CD14-positive monocyte (primary cell): ENCODE data around the gene DEF6. TPM values are rescaled to one million over a fixed set of nuclear protein-coding genes. Genes with fewer than 3 reads are reported as not detected.

ENCODE experiments used
- DNase-seq, 3 donors: peaks; one replicate each; pipeline ENCODE4 v3.0.0-alpha.2; 2011 to 2022
- H2AFZ ChIP-seq: 2 replicates; pipeline ENCODE4 v1.6.0; 2012; ENCODE audit warnings: mild to moderate bottlenecking, low read depth, low read length, inconsistent platforms; ENCODE audit not compliant: insufficient read depth, poor library complexity, severe bottlenecking
- H3K27ac ChIP-seq, 2 donors: 1 replicate in 1 of 2; 2 replicates in 1 of 2; pipeline ENCODE4 v1.5.1; 2012 to 2013; ENCODE audit warnings: low read length in 2 of 2, control low read depth in 1 of 2, inconsistent platforms in 1 of 2, low read depth in 1 of 2, mild to moderate bottlenecking in 1 of 2
- H3K27me3 ChIP-seq, 2 donors: one replicate each; pipeline versions ENCODE4 v1.6.0 to v1.6.1; 2011 to 2013; ENCODE audit warnings: low read length in 2 of 2; ENCODE audit not compliant: control insufficient read depth in 2 of 2, insufficient read depth in 2 of 2
- H3K36me3 ChIP-seq, 2 donors: replicated peaks in 1 of 2; 1 replicate in 1 of 2; 2 replicates in 1 of 2; pipeline versions ENCODE4 v1.5.1 to v1.6.1; 2012 to 2013; ENCODE audit warnings: low read length in 2 of 2, control low read depth in 1 of 2, inconsistent platforms in 1 of 2, mild to moderate bottlenecking in 1 of 2; ENCODE audit not compliant: insufficient read depth in 2 of 2, control insufficient read depth in 1 of 2
- H3K4me1 ChIP-seq, 2 donors: 1 replicate in 1 of 2; 2 replicates in 1 of 2; pipeline versions ENCODE4 v1.5.1 to v1.6.1; 2012 to 2013; ENCODE audit warnings: low read length in 2 of 2, control low read depth in 1 of 2, inconsistent platforms in 1 of 2, mild to moderate bottlenecking in 1 of 2, moderate library complexity in 1 of 2; ENCODE audit not compliant: insufficient read depth in 2 of 2, control insufficient read depth in 1 of 2
- H3K4me2 ChIP-seq: replicated peaks from 2 replicates; pipeline ENCODE3; 2012; ENCODE audit warnings: low read length, moderate library complexity, mild to moderate bottlenecking; ENCODE audit not compliant: poor library complexity, severe bottlenecking; ENCODE audit errors: extremely low read depth
- H3K4me3 ChIP-seq, 3 experiments: fragments of 200-600 bp in 1 of 3; sonication (generic) in 1 of 3; replicated peaks in 1 of 3; 1 replicate in 2 of 3; 2 replicates in 1 of 3; pipeline ENCODE4 v1.5.1; 2011 to 2013; ENCODE audit warnings: low read length in 3 of 3, mild to moderate bottlenecking in 3 of 3, control low read depth in 2 of 3, low read depth in 2 of 3, inconsistent platforms in 1 of 3, moderate library complexity in 1 of 3
- H3K79me2 ChIP-seq: 2 replicates; pipeline ENCODE4 v1.6.0; 2012; ENCODE audit warnings: mild to moderate bottlenecking, control low read depth, inconsistent platforms, low read length, moderate library complexity; ENCODE audit not compliant: insufficient read depth
- H3K9ac ChIP-seq: 2 replicates; pipeline ENCODE4 v1.6.0; 2017; ENCODE audit warnings: low read length, mild to moderate bottlenecking; ENCODE audit not compliant: insufficient read depth, poor library complexity, severe bottlenecking
- H3K9me3 ChIP-seq, 2 donors: replicated peaks in 1 of 2; 1 replicate in 1 of 2; 2 replicates in 1 of 2; pipeline versions ENCODE4 v1.5.1 to v1.6.1; 2012 to 2013; ENCODE audit warnings: low read length in 2 of 2, control low read depth in 1 of 2; ENCODE audit not compliant: control insufficient read depth in 1 of 2, insufficient read depth in 1 of 2
- H4K20me1 ChIP-seq: 2 replicates; pipeline ENCODE4 v1.6.0; 2012; ENCODE audit warnings: mild to moderate bottlenecking, low read length, control low read depth, moderate library complexity; ENCODE audit not compliant: insufficient read depth
- H3K27ac Mint-ChIP-seq, 7 donors: one replicate each; pipeline ENCODE4 v1.8.0; 2020; ENCODE audit warnings: mild to moderate bottlenecking in 7 of 7, mixed read lengths in 7 of 7, moderate library complexity in 6 of 7, inconsistent platforms in 2 of 7
- H3K27me3 Mint-ChIP-seq, 3 donors: one replicate each; pipeline ENCODE4 v1.8.0; 2021 to 2022; ENCODE audit warnings: low read depth in 3 of 3, mild to moderate bottlenecking in 3 of 3, mixed read lengths in 3 of 3, moderate library complexity in 3 of 3, inconsistent platforms in 1 of 3
- H3K36me3 Mint-ChIP-seq, 2 donors: one replicate each; pipeline ENCODE4 v1.8.0; 2020; ENCODE audit warnings: mixed read lengths in 2 of 2, inconsistent platforms in 1 of 2, mild to moderate bottlenecking in 1 of 2
- H3K4me1 Mint-ChIP-seq: one replicate; pipeline ENCODE4 v1.8.0; 2020; ENCODE audit warnings: mild to moderate bottlenecking, mixed read lengths
- H3K4me3 Mint-ChIP-seq, 2 donors: one replicate each; pipeline ENCODE4 v1.8.0; 2020; ENCODE audit warnings: mild to moderate bottlenecking in 2 of 2, mixed read lengths in 2 of 2, moderate library complexity in 1 of 2
- H3K9me3 Mint-ChIP-seq, 7 donors: one replicate each; pipeline ENCODE4 v1.8.0; 2020 to 2022; ENCODE audit warnings: mixed read lengths in 7 of 7, mild to moderate bottlenecking in 6 of 7, moderate library complexity in 6 of 7, inconsistent platforms in 2 of 7
- CTCF ChIP-seq: fragments of 200-600 bp; IDR thresholded peaks from one replicate; pipeline ENCODE4 v1.8.0; 2022; ENCODE audit warnings: antibody characterized with exemption, mild to moderate bottlenecking
- WGBS: methylation state at CpG from one replicate; pipeline ENCODE4 v1.1.5; 2013; ENCODE audit warnings: missing lambda C conversion rate; ENCODE audit not compliant: insufficient coverage; 5-methylcytosine and 5-hydroxymethylcytosine counted together
- intact Hi-C, 2 donors: fragments of 100-400 bp; cut with micrococcal nuclease; formaldehyde crosslinking; loops; one replicate each; pipeline versions ENCODE4 v1.15.0 to v1.15.1; 2023
- polyA plus RNA-seq, 3 donors: library from polyadenylated mRNA; depleted of rRNA in 1 of 3; unstranded in 2 of 3; stranded (reverse) in 1 of 3; fragments of 300-500 nt in 2 of 3; fragments of >200 nt in 1 of 3; fragmentation: Illumina TruSeq in 2 of 3; gene quantifications; 1 replicate in 2 of 3; 2 replicates in 1 of 3; pipeline ENCODE4 v1.2.3, GENCODE V29; 2012 to 2021

DEF6 gene
- polyA plus RNA-seq, 3 donors = 41.2 to 110 (median 59.3) TPM

- intact Hi-C loops = no loop called here
- H3K36me3 Mint-ChIP-seq = peaks cover 46 to 58% of the 10 kb centered on the region in 2 donors
- H3K4me1 Mint-ChIP-seq = peaks cover 9% of the 10 kb centered on the region
- TF ChIP-seq CTCF = no peak
- Histone ChIP-seq H3K36me3 (peaks cover 44 to 53% of the 10 kb centered on the region in 2 donors), H4K20me1 (peaks cover 7% of the 10 kb centered on the region), H3K4me1 (peaks cover 0 to 3% of the 10 kb centered on the region in 2 donors), H2AFZ (no peak overlapping the region), H3K4me2 (no peak overlapping the region), H3K79me2 (no peaks in the 10 kb centered on the region), H3K9me3 (no peaks in the 10 kb centered on the region), H3K9ac (no peak overlapping the region), H3K27me3 (no peaks in the 10 kb centered on the region), H3K27ac (no peak overlapping the region), H3K4me3 (no peak overlapping the region)
- no peak for DNase-seq
- no peaks in the 10 kb centered on the region for H3K27me3 Mint-ChIP-seq
- H3K9me3 Mint-ChIP-seq = no peaks in the 10 kb centered on the region
- H3K4me3 Mint-ChIP-seq = no peak overlapping the region
- 67% methylated on average over 2 of the region's 4 CpGs for WGBS
- H3K27ac Mint-ChIP-seq = no peak overlapping the region
Measured at GRCh38 chr6:35280903-35281302, 16.7 kb upstream of the DEF6 start.

DNA sequence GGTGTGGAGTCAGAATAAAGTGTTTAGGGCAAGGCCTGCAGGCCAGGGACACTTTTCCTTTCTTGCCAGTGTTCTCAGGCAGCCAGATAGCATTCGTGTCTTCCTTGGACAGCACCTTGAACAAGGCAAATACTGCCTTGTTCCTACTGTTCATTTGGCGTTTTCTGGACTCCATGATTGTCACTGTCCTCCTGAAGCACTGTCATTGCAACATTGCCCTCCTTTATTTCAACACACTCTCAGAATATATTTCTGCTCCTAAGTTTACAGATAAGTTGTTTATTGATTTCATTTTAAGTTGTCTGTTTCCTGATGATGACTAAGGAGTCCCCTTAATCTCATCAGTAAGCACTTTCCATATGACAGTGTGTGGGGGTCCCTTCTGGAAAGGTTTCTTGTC is 15.1 kb upstream of the DEF6 start:
- Histone ChIP-seq H3K27ac (peak overlapping the region in 1 of 2 donors; percentile 33), H4K20me1 (no peaks in the 10 kb centered on the region), H3K4me1 (peaks cover 0 to 3% of the 10 kb centered on the region in 2 donors), H3K4me3 (no peak overlapping the region), H3K36me3 (peaks cover 60 to 69% of the 10 kb centered on the region in 2 donors), H3K27me3 (no peaks in the 10 kb centered on the region), H3K4me2 (no peak overlapping the region), H3K9me3 (no peaks in the 10 kb centered on the region), H3K79me2 (no peaks in the 10 kb centered on the region), H3K9ac (no peak overlapping the region), H2AFZ (no peak overlapping the region)
- TF ChIP-seq CTCF = no peak
- Mint-ChIP-seq H3K27ac (peak overlapping the region in 3 of 7 donors; percentile 21 to 35 (median 32)), H3K4me3 (no peak overlapping the region), H3K27me3 (no peaks in the 10 kb centered on the region), H3K36me3 (peaks cover 61 to 74% of the 10 kb centered on the region in 2 donors), H3K4me1 (peaks cover 5% of the 10 kb centered on the region), H3K9me3 (no peaks in the 10 kb centered on the region)
- WGBS = 78% methylated on average over 1 of the region's 2 CpGs
- no peak for DNase-seq
- intact Hi-C loops = no loop called here
